ENCODE measurements around the gene NPC1.

NPC1 gene

DNA sequence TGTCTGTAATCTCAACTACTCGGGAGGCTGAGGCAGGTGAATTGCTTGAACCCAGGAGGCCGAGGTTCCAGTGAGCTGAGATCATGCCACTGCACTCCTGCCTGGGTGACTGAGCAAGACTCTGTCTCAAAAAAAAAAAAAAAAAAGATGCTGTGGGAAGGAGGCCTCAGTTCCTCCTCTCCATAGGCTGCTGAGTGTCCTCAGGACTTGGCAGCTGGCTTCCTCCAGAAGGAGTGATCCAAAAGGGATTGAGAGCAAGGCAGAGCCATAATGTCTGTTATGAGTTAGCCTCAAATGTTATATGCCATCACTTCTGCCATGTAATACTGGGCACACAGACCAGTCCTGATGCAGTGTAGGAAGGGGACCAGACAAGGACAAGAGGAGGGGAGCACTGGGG is 6.6 kb upstream of the NPC1 start:
- H3K27ac Mint-ChIP-seq, result no peak overlapping the region
- peaks cover 38% of the 10 kb centered on the region for H3K27me3 Mint-ChIP-seq
- no peaks in the 10 kb centered on the region for H3K36me3 Mint-ChIP-seq
- CTCF ChIA-PET, result no interaction called here
- no peak for DNase-seq
- H3K4me3 Mint-ChIP-seq, result no peak overlapping the region
- peaks cover 6% of the 10 kb centered on the region for H3K4me1 Mint-ChIP-seq
- no peaks in the 10 kb centered on the region for H3K9me3 Mint-ChIP-seq

GRCh38 chr18:23591011-23591410 is 4.7 kb upstream of the NPC1 start:
- H3K4me1 Mint-ChIP-seq, result peaks cover 7% of the 10 kb centered on the region
- no peaks in the 10 kb centered on the region for H3K36me3 Mint-ChIP-seq
- H3K4me3 Mint-ChIP-seq, result no peak overlapping the region
- DNase-seq, result no peak
- CTCF ChIA-PET, result interaction anchor here (4.8 kb wide), 1 partner anchor 75 kb away, joined by 20 read pairs; no protein-coding TSS in a partner anchor
- H3K27ac Mint-ChIP-seq, result no peak overlapping the region
- peaks cover 46% of the 10 kb centered on the region for H3K27me3 Mint-ChIP-seq
- no peaks in the 10 kb centered on the region for H3K9me3 Mint-ChIP-seq

GRCh38 chr18:23588836-23589560 is 2.7 kb upstream of the NPC1 start:
- CTCF ChIA-PET, result interaction anchor here (0.8 to 4.8 kb wide), 5 partner anchors 49 to 789 kb away, joined by 3 to 20 read pairs (median 9); no protein-coding TSS in a partner anchor
- DNase-seq, result no peak
- Mint-ChIP-seq H3K4me1 (peaks cover 22% of the 10 kb centered on the region), H3K4me3 (no peak overlapping the region), H3K36me3 (peaks cover 8% of the 10 kb centered on the region), H3K9me3 (no peaks in the 10 kb centered on the region), H3K27me3 (peaks cover 46% of the 10 kb centered on the region), H3K27ac (no peak overlapping the region)

DNA sequence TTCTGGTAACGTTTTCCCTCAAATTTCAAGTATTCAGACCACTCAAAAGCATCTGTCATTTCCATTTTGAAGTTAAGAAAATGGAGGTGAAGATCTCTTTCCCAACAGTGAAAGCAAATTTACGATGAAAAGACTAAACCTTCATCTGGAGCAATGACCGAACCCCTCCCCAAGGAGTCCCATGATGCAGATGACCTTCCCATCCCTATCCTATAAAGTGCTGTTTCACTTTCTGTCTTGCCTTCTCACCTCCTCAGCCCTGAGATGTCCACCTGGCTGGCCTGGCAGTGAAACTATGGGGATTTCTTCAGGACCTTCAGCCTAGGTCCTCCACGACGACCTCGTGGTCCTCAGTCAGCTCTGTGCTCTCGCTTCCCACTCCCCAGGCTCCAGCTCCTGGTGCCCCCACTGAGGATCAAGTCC is 925 bp upstream of the NPC1 start:
- H3K9me3 Mint-ChIP-seq, result no peaks in the 10 kb centered on the region
- H3K36me3 Mint-ChIP-seq, result peaks cover 19% of the 10 kb centered on the region
- CTCF ChIA-PET, result interaction anchor here (1.0 to 4.8 kb wide), 6 partner anchors 47 to 225 kb away, joined by 3 to 20 read pairs (median 8); no protein-coding TSS in a partner anchor
- peak; percentile 24 for DNase-seq
- peak overlapping the region; percentile 93 for H3K4me3 Mint-ChIP-seq
- peaks cover 38% of the 10 kb centered on the region for H3K27me3 Mint-ChIP-seq
- peak overlapping the region; percentile 97 for H3K27ac Mint-ChIP-seq
- H3K4me1 Mint-ChIP-seq, result peaks cover 35% of the 10 kb centered on the region

- H3K9me3 Mint-ChIP-seq, result no peaks in the 10 kb centered on the region
- H3K27ac Mint-ChIP-seq, result peak overlapping the region; percentile 97
- peaks cover 27% of the 10 kb centered on the region for H3K27me3 Mint-ChIP-seq
- CTCF ChIA-PET, result interaction anchor here (0.9 to 1.7 kb wide), 3 partner anchors 41 to 88 kb away, joined by 3 to 8 read pairs (median 3); no protein-coding TSS in a partner anchor
- H3K4me1 Mint-ChIP-seq, result peaks cover 42% of the 10 kb centered on the region
- peaks cover 29% of the 10 kb centered on the region for H3K36me3 Mint-ChIP-seq
- peak overlapping the region; percentile 93 for H3K4me3 Mint-ChIP-seq
- DNase-seq, result no peak
These were observed 433 bp downstream of the NPC1 start for GRCh38 chr18:23585897-23586248.

- Mint-ChIP-seq H3K27ac (peak overlapping the region; percentile 97), H3K27me3 (peaks cover 27% of the 10 kb centered on the region), H3K4me3 (peak overlapping the region; percentile 93), H3K36me3 (peaks cover 29% of the 10 kb centered on the region), H3K9me3 (no peaks in the 10 kb centered on the region), H3K4me1 (peaks cover 44% of the 10 kb centered on the region)
- peak; percentile 24 for DNase-seq
- CTCF ChIA-PET, result interaction anchor here (0.9 to 1.7 kb wide), 5 partner anchors 40 to 87 kb away, joined by 3 to 8 read pairs (median 3); no protein-coding TSS in a partner anchor
These were observed 1.1 kb downstream of the NPC1 start for GRCh38 chr18:23585007-23585871.

DNA sequence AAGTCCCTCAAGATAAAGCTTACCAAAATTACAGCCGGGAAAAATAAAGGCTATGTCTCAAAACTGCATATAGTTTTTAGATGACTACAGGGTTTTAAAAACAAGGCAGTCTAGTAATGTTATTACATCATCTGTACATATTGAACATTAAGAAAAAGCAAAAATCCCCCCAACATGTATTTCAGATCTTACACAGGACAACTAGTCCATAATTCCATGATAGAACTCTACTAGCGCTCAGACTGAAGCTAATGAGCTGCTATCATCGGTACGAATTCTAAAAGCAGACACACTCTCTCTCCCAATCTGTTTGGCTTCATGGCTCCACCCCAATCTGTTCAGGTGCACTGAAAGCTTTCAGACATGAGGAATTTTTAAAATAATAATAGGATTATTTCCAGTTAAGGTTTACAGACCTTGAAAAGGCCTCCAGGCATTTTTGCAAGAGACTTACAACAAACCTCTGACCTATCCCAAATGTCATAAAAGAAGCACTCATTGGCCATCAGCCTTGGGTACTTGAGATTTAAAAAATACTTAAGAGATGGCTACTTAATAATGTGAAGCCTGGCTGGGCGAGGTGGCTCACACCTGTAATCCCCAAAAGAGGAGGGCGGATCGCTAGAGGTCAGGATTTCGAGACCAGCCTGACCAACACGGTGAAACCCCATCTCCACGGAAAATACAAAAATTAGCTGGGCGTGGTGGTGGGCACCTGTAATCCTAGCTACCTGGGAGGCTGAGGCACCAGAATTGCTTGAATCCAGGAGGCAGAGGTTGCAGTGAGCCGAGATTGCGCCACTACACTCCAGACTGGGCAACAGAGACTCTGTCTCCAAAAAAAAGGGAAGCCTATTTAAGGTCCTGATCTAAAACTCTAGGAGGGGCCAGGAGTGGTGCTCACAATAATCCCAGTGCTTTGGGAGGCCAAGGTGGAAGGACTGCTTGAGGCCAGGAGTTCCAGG is 2.0 kb downstream of the NPC1 start:
- Mint-ChIP-seq H3K36me3 (peaks cover 30% of the 10 kb centered on the region), H3K9me3 (no peaks in the 10 kb centered on the region), H3K4me1 (peaks cover 47% of the 10 kb centered on the region), H3K4me3 (peak overlapping the region; percentile 20), H3K27ac (no peak overlapping the region), H3K27me3 (peaks cover 19% of the 10 kb centered on the region)
- no peak for DNase-seq
- CTCF ChIA-PET, result interaction anchor here (0.9 to 1.7 kb wide), 4 partner anchors 61 to 86 kb away, joined by 3 to 8 read pairs (median 4); no protein-coding TSS in a partner anchor

DNA sequence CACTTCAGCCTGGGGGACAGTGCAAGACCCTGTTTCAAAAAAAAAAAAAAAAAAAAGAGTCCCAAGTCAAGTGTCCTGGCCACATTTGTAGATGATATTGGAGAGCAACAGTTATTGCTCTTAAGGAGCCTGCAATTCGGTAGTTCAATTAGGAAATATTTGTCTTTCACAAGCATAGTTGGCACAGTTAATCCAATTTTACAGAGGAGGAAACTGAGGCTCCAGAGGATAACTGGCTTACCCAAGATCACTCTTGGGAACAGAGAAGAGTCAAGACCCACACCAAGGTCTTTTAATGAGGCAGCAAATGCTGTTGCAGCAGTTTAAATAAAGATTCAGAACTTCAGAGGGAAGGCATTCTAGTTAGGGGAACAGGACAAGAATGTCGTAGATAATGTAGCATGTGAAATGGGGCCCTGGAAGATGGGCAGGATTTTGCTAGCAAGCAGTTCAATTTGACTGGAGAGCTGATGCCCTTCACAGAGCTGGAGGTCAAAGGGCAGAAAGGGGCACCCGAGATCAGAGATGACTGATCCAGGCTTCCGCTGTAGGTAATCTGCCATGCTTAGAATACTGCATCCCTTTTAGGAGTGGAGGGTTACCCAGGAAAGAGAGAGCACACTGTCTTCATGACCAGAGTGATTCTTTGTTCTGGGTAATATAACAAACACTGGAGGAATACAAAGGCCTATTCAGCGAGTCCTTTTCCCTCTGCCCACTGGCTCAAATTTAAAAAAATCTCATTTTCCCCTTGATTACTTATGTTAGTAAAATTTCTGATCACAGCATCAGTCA is 3.0 kb downstream of the NPC1 start:
- no peak overlapping the region for H3K27ac Mint-ChIP-seq
- H3K4me1 Mint-ChIP-seq, result peaks cover 58% of the 10 kb centered on the region
- CTCF ChIA-PET, result interaction anchor here (1.3 to 1.7 kb wide), 2 partner anchors 67 to 85 kb away, joined by 3 to 6 read pairs; no protein-coding TSS in a partner anchor
- peaks cover 9% of the 10 kb centered on the region for H3K27me3 Mint-ChIP-seq
- H3K4me3 Mint-ChIP-seq, result no peak overlapping the region
- H3K36me3 Mint-ChIP-seq, result peaks cover 39% of the 10 kb centered on the region
- no peak for DNase-seq
- H3K9me3 Mint-ChIP-seq, result no peaks in the 10 kb centered on the region

GRCh38 chr18:23580677-23581367 is 5.5 kb downstream of the NPC1 start:
- Mint-ChIP-seq H3K27ac (no peak overlapping the region), H3K9me3 (no peaks in the 10 kb centered on the region), H3K4me1 (peaks cover 61% of the 10 kb centered on the region), H3K4me3 (no peak overlapping the region), H3K36me3 (peaks cover 49% of the 10 kb centered on the region), H3K27me3 (no peaks in the 10 kb centered on the region)
- CTCF ChIA-PET, result interaction anchor here (1.3 to 2.2 kb wide), 2 partner anchors 64 to 82 kb away, joined by 3 to 6 read pairs; no protein-coding TSS in a partner anchor
- no peak for DNase-seq

- Mint-ChIP-seq H3K36me3 (peaks cover 56% of the 10 kb centered on the region), H3K4me3 (no peak overlapping the region), H3K9me3 (no peaks in the 10 kb centered on the region), H3K27me3 (no peaks in the 10 kb centered on the region), H3K27ac (no peak overlapping the region), H3K4me1 (peaks cover 60% of the 10 kb centered on the region)
- CTCF ChIA-PET, result interaction anchor here (2.2 kb wide), 1 partner anchor 63 kb away, joined by 6 read pairs; no protein-coding TSS in a partner anchor
- no peak for DNase-seq
These were observed 7.2 kb downstream of the NPC1 start for GRCh38 chr18:23578891-23579653.

DNA sequence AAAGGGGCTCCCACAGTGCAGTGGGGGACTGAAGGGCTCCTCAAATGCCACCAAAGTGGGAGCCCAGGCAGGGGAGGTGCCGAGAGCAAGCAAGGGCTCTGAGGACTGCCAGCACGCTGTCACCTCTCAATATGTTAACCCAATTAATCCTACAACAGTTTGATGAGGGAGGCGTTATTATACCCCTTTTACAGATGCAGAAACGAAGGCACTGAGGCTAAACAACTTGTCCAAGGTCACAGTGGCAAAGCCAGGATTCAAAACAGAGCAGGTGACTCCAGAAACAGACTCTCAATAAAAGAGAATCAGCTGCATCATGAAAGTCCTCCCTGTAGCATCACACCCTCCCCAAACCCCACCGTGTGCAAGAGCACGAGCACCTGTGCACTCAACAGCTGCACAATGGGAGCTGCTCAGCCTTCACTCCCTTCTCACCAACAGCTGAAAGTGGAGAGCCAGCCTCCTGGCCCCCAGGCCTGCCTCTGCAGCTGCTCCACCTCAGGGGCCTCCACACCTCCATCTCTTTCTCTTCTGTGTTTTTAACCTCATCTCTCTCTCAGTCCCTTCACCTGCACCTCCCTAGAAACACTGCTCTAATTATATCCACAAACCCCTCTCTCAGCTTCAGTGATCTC is 8.1 kb downstream of the NPC1 start:
- H3K36me3 Mint-ChIP-seq, result peaks cover 52% of the 10 kb centered on the region
- CTCF ChIA-PET, result no interaction called here
- H3K4me1 Mint-ChIP-seq, result peaks cover 60% of the 10 kb centered on the region
- no peak overlapping the region for H3K4me3 Mint-ChIP-seq
- no peak for DNase-seq
- no peaks in the 10 kb centered on the region for H3K9me3 Mint-ChIP-seq
- H3K27me3 Mint-ChIP-seq, result no peaks in the 10 kb centered on the region
- no peak overlapping the region for H3K27ac Mint-ChIP-seq

Measured in activated naive CD4-positive, alpha-beta T cell treated with anti-CD3 and anti-CD28 coated beads, Interleukin-2, amount 10 ng/mL, durations not matched to agents 7 days and 5 days (primary cell).